Stimulated activated CD8-positive, alpha-beta memory T cell treated with anti-CD3 and anti-CD28 coated beads, Interleukin-12 subunit alpha, Interleukin-12 subunit beta, amount 100 ng/mL, for 1 hour (primary cell): Measurements from ENCODE around the gene BTBD9.
"Not testable (repeated sequence)": the region's sequence is repeated elsewhere in the genome, so short reads cannot be mapped to it uniquely, and the experiment has no call there.

Source experiments
- DNase-seq: peaks from one replicate; pipeline ENCODE4 v3.0.0-alpha.2; 2020; ENCODE audit warnings: low read depth

BTBD9 gene

DNA sequence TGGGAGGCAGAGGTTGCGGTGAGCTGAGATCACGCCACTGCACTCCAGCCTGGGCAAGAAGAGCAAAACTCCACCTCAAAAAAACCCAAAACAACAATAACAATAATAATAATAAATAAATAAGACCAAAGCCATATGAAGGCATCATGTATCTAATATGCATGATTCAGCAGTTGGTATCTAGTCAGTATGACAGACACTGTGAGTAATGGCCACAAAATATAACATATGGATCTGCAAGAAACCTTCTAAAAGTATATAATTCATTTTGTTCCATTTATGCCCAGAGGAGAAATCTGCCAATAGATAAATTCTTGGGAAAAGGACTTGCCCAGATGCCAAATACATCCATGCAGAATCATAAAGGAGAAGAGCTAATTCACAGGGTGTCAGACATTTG, 252.3 kb downstream of the BTBD9 start:
- DNase-seq, result no peak

GRCh38 chr6:38378801-38379200, 260.9 kb downstream of the BTBD9 start:
- no peak for DNase-seq

GRCh38 chr6:38375937-38376336, 263.8 kb downstream of the BTBD9 start:
- no peak for DNase-seq

- DNase-seq, result no peak
Observed at GRCh38 chr6:38375341-38375740, 264.4 kb downstream of the BTBD9 start.

DNA sequence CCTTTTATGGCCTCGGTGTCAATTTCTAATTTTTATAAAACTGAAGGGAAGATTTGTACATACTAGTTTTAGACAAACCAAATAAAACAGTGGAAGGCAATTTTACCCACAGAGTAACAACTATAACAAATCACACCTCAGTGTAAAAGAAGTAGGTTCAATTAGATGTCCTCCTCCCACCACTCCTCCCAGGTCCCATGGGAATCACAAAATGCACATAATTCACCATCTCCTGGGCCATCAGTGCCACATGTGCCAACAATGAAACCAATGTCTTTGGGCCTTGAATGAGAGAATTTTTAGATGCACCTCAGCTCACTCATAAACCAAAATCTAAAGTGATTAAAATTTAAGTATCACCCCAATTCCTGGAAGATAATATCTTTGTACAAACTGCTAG, 267.8 kb downstream of the BTBD9 start:
- DNase-seq, result no peak

GRCh38 chr6:38370653-38371601, 268.8 kb downstream of the BTBD9 start:
- DNase-seq, result no peak

GRCh38 chr6:38367231-38367630, 272.5 kb downstream of the BTBD9 start:
- DNase-seq, result no peak

DNA sequence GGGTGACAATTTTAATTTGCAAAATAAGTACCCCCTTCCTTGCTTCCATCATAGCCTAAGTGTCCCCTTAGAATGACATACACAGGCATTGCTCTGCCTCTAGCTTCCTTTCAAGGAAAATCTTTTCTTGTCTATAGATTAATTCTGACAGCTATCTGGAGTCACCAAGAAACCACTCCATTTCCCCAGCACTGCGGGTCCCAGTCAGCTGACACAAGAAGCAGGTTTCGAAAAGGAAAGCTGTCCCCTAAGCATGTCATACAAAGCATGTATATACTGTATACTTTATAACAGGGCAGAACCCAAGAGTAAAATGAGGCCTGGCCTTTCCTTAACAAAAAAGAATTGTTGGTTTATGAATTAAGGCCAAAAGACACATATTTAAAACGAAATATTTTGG, 273.5 kb downstream of the BTBD9 start:
- no peak for DNase-seq

- no peak for DNase-seq
Observed at GRCh38 chr6:38364775-38365174, 275.0 kb downstream of the BTBD9 start.

GRCh38 chr6:38364127-38364526, 275.6 kb downstream of the BTBD9 start:
- DNase-seq, result no peak

GRCh38 chr6:38355519-38355918, 284.2 kb downstream of the BTBD9 start:
- no peak for DNase-seq

DNA sequence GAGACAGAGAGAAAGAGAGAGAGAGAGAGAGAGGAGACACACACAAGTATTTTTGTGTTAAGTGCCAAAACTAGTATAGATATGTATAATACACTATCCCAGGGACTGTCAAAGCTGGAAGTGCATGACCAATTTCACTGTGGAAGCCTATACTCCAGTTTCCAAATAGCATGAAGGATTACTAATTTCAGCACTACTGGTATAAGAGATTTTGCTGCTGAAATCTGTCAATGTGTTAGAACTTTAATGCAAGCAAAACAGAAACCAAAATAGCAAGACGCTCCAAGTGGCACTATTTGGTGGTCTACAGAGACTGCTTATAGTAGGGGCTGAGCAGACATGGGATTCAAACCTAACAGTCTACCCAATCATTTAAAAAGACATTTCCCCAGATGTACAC, 284.8 kb downstream of the BTBD9 start:
- DNase-seq, result no peak

DNA sequence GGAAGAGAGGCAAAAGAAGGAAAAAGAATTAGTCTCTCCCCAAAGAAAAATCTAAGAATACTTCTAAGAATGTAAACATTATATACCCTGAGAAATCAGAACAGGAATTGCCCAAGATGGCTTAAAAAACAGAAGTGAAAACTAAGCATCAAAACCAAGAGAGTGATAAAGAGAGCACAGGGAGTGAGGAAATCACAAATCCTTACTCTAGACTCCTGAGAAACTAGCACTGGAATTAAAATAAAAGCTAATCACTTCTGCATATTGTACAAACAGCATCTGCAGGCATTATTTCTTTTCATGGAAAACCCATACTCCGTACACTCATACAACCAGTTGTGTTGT, 285.7 kb downstream of the BTBD9 start:
- no peak for DNase-seq

DNA sequence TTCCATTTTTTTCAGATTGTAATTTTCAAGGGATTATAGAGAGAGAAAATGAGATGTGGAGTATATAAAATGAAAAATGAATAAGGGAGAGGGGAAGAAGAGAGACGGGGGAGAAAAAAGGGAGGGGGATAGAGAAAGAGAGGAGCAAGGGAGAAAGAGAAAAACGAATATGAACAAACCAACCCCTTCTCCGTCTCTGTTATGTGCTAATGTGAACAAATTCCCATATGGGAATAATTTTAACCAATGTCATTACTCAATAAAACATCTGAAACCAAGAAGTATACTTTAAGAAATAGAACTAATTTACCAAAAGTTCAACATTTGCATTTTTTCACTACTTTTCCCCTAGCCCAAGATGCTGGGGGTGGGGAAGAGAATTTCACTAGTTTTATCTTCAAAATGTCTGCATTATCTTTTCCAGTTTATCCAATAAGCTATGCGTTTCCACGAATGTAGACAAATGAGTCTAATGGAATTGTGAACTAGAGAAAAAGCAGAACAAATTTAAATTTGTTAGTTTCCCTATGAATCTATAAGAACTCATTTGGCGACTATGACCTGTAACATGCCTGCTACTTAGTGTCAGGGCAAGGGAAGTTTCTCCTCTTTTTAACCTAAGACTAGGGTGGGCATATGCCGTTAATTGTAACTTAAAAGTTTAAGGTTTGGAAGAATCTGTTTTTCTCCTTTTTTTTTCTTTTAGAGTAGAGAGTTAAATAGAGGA, 286.3 kb downstream of the BTBD9 start:
- no peak for DNase-seq

- DNase-seq, result no peak
Observed at GRCh38 chr6:38352636-38353035, 287.1 kb downstream of the BTBD9 start.

GRCh38 chr6:38350942-38351341, 288.8 kb downstream of the BTBD9 start:
- no peak for DNase-seq

DNA sequence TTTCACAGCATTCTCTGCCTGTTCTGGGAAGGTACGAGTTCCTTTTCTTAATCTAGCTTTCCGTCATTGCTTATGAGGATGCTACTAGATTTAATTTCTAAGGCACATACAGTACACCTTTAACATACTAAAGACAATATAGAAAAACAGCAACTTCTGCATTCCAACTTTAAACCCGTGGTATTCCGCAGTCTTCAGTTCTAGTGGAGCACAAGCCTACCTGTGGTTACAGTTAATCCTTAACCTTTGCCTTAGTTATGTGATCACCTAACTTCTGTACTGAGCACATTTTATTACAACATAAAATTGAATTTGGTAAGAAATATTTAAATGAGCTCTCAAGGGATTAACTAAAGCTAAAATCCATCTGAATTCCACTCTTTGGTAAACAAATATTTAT, 289.5 kb downstream of the BTBD9 start:
- no peak for DNase-seq

GRCh38 chr6:38349795-38350194, 289.9 kb downstream of the BTBD9 start:
- DNase-seq, result no peak

GRCh38 chr6:38349221-38349620, 290.5 kb downstream of the BTBD9 start:
- no peak for DNase-seq

GRCh38 chr6:38348371-38348770, 291.4 kb downstream of the BTBD9 start:
- no peak for DNase-seq

DNA sequence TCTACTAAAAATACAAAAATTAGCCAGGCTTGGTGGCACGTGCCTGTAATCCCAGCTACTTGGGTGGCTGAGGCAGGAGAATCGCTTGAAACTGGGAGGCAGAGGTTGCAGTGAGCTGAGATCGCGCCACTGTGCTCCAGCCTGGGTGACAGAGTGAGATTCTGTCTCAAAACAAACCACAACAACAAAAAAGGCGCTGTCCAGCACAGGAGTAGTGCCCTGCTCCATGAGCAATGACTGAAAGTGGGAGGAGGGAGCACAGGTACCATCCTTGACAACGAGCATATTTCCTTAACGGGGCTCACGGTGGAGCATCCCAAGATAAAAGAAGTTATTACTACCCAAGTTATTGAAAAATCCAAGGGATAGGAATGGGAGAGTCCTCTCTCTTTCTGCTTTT, 291.9 kb downstream of the BTBD9 start:
- DNase-seq, result not testable (repeated sequence)

GRCh38 chr6:38346291-38347079, 293.2 kb downstream of the BTBD9 start:
- DNase-seq, result no peak

- no peak for DNase-seq
Observed at GRCh38 chr6:38345586-38345985, 294.1 kb downstream of the BTBD9 start.
